DOHH2 (cell line): ENCODE results near the gene GNGT1.

Source experiments
- H3F3A ChIP-seq: fragments of 200-600 bp; sonication (generic), shearing (Covaris generic); 2 replicates; pipeline ENCODE4 v1.6.0; 2016; ENCODE audit warnings: antibody characterized with exemption, mild to moderate bottlenecking; ENCODE audit not compliant: control insufficient read depth, insufficient read depth
- H3K27ac ChIP-seq: fragments of 200-600 bp; sonication (generic); 2 replicates; pipeline ENCODE4 v1.5.1; 2014; ENCODE audit warnings: low read depth, mild to moderate bottlenecking, low read length, moderate library complexity
- H3K27me3 ChIP-seq: fragments of 200-600 bp; sonication (generic); 2 replicates; pipeline ENCODE4 v1.6.1; 2014; ENCODE audit warnings: mild to moderate bottlenecking, low read length, mixed read lengths; ENCODE audit not compliant: control insufficient read depth
- H3K36me3 ChIP-seq: fragments of 200-600 bp; sonication (generic); 2 replicates; pipeline ENCODE4 v1.6.1; 2014; ENCODE audit warnings: mild to moderate bottlenecking, low read length, moderate library complexity, mixed read lengths; ENCODE audit not compliant: control insufficient read depth
- H3K4me1 ChIP-seq: fragments of 200-600 bp; sonication (generic); 2 replicates; pipeline ENCODE4 v1.6.1; 2014; ENCODE audit warnings: mild to moderate bottlenecking, low read length, mixed read lengths; ENCODE audit not compliant: control insufficient read depth
- H3K4me2 ChIP-seq: fragments of 200-600 bp; sonication (generic); 2 replicates; pipeline ENCODE4 v1.6.0; 2014; ENCODE audit warnings: mild to moderate bottlenecking, low read length, moderate library complexity
- H3K4me3 ChIP-seq: fragments of 200-600 bp; sonication (generic); 2 replicates; pipeline ENCODE4 v1.5.1; 2014; ENCODE audit warnings: mild to moderate bottlenecking, low read length, mixed read lengths
- H3K79me2 ChIP-seq: fragments of 200-600 bp; sonication (generic); 2 replicates; pipeline ENCODE4 v1.6.1; 2014; ENCODE audit warnings: mild to moderate bottlenecking, low read length, mixed read lengths; ENCODE audit not compliant: control insufficient read depth
- H3K9me2 ChIP-seq: fragments of 200-600 bp; sonication (generic); replicated peaks from 2 replicates; pipeline ENCODE4 v1.6.1; 2014; ENCODE audit warnings: mild to moderate bottlenecking, low read length, mixed read lengths; ENCODE audit not compliant: control insufficient read depth
- H3K9me3 ChIP-seq: fragments of 200-600 bp; sonication (generic); 2 replicates; pipeline ENCODE4 v1.6.1; 2014; ENCODE audit warnings: antibody characterized with exemption, low read length, mixed read lengths; ENCODE audit not compliant: control insufficient read depth, insufficient read depth
- H4K20me1 ChIP-seq: fragments of 200-600 bp; sonication (generic); 2 replicates; pipeline ENCODE4 v1.6.0; 2014; ENCODE audit warnings: low read depth, mild to moderate bottlenecking, antibody characterized with exemption, low read length, moderate library complexity; ENCODE audit not compliant: control insufficient read depth, insufficient read depth
- EZH2phosphoT487 ChIP-seq: fragments of 200-600 bp; sonication (generic); IDR thresholded peaks from 2 replicates; pipeline ENCODE4 v1.6.1; 2017; ENCODE audit warnings: borderline replicate concordance, mild to moderate bottlenecking, antibody characterized with exemption, low read length, moderate library complexity, mixed read lengths
- TF ChIP-seq, protein P1 (sequence below): fragments of 200-600 bp; sonication (generic); IDR thresholded peaks from one replicate; pipeline ENCODE4 v1.5.1; 2014; ENCODE audit warnings: antibody characterized with exemption, mild to moderate bottlenecking, low read depth, low read length; ENCODE audit not compliant: poor library complexity, severe bottlenecking

Gene GNGT1

GRCh38 chr7:93920496-93921182 is 14.3 kb downstream of the GNGT1 start:
- peaks cover 7% of the 10 kb centered on the region for H3F3A ChIP-seq
- no peaks in the 10 kb centered on the region for H3K27me3 ChIP-seq
- H3K4me1 ChIP-seq = peaks cover 41% of the 10 kb centered on the region
- no peaks in the 10 kb centered on the region for H4K20me1 ChIP-seq
- no peaks in the 10 kb centered on the region for H3K9me3 ChIP-seq
- H3K79me2 ChIP-seq = peaks cover 23% of the 10 kb centered on the region
- H3K4me3 ChIP-seq = no peak overlapping the region
- no peaks in the 10 kb centered on the region for H3K36me3 ChIP-seq
- H3K9me2 ChIP-seq = no peaks in the 10 kb centered on the region
- no peak overlapping the region for H3K27ac ChIP-seq
- H3K4me2 ChIP-seq = no peak overlapping the region; the same call in 1 of the 2 replicates
- TF ChIP-seq, protein P1, sequence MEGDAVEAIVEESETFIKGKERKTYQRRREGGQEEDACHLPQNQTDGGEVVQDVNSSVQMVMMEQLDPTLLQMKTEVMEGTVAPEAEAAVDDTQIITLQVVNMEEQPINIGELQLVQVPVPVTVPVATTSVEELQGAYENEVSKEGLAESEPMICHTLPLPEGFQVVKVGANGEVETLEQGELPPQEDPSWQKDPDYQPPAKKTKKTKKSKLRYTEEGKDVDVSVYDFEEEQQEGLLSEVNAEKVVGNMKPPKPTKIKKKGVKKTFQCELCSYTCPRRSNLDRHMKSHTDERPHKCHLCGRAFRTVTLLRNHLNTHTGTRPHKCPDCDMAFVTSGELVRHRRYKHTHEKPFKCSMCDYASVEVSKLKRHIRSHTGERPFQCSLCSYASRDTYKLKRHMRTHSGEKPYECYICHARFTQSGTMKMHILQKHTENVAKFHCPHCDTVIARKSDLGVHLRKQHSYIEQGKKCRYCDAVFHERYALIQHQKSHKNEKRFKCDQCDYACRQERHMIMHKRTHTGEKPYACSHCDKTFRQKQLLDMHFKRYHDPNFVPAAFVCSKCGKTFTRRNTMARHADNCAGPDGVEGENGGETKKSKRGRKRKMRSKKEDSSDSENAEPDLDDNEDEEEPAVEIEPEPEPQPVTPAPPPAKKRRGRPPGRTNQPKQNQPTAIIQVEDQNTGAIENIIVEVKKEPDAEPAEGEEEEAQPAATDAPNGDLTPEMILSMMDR = no peak
- no peak for TF ChIP-seq EZH2phosphoT487

GRCh38 chr7:93921186-93921585 is 14.8 kb downstream of the GNGT1 start:
- Histone ChIP-seq H3K36me3 (0 out of 2 replicates have a peak, but pooled peaks cover 2% of the 10 kb centered on the region), H3K9me3 (no peaks in the 10 kb centered on the region), H3K4me3 (peak overlapping the region; percentile 83), H3K9me2 (no peaks in the 10 kb centered on the region), H3K27ac (no peak overlapping the region), H3K4me2 (peak overlapping the region; percentile 76), H4K20me1 (no peaks in the 10 kb centered on the region), H3K27me3 (no peaks in the 10 kb centered on the region), H3F3A (peaks cover 7% of the 10 kb centered on the region), H3K79me2 (peaks cover 23% of the 10 kb centered on the region), H3K4me1 (peaks cover 41% of the 10 kb centered on the region)
- TF ChIP-seq, protein P1 = no peak
- TF ChIP-seq EZH2phosphoT487 = no peak

DNA sequence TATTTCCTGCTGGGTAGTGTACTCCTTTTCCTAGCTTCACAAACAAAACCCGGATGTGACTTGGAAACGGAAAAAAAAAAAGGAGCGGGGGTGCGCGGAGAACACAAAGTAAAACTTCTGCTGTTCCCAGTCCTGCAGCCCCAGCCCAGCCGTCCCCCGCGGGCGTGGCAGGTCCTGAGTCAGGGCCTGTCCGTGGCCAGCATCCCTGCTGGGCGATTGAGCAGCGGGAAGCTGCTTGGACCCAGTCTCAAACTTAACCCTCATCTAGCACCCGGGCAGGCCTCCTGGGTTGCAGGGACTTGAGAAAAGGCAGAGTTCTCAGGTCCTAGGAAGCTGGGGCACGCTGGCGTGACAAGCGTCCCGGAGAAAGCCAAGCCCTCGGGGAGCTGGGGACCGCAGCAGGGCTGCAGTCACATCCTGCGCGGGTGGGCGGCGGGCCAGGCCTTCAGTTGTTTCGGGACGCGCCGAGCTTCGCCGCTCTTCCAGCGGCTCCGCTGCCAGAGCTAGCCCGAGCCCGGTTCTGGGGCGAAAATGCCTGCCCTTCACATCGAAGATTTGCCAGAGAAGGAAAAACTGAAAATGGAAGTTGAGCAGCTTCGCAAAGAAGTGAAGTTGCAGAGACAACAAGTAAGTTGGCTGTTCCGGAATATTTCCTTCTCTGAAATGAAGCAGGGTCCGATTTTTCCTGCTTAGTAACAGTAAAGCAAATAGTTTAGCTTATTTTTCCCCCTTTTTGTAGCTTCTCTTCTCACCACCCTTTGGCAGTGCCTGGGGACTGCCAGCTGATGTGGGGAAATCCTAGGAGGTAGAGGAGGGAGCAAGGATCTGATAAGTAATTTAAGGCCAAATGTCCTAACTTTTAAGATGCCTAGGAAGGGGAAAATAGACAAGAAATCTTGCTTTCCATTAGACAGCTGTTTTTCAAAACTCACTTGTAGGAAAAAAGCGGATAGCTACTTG is 15.5 kb downstream of the GNGT1 start, which contains the start of gene GNG11:
GNG11 (plus strand) TSS at position 129 of the 960 bp plus-strand sequence; CDS start at position 532, 403 bp downstream.
- no peak for TF ChIP-seq EZH2phosphoT487
- TF ChIP-seq, protein P1 = peak; percentile 27
- H3K79me2 ChIP-seq = peaks cover 23% of the 10 kb centered on the region
- peak within 1 kb of the TSS; percentile 39 for H3K27ac ChIP-seq
- peaks cover 36% of the 10 kb centered on the region for H3K4me1 ChIP-seq
- no peaks in the 10 kb centered on the region for H3K9me3 ChIP-seq
- H3K4me3 ChIP-seq = peak within 1 kb of the TSS; percentile 83
- H3K9me2 ChIP-seq = no peaks in the 10 kb centered on the region
- H3K27me3 ChIP-seq = no peaks in the 10 kb centered on the region
- H3K4me2 ChIP-seq = peak within 1 kb of the TSS; percentile 76
- H3K36me3 ChIP-seq = 0 out of 2 replicates have a peak, but pooled peaks cover 4% of the 10 kb centered on the region
- H4K20me1 ChIP-seq = no peaks in the 10 kb centered on the region
- H3F3A ChIP-seq = peaks cover 7% of the 10 kb centered on the region
